Effector memory CD8-positive, alpha-beta T cell (primary cell): Measurements from ENCODE around the gene ZSWIM2.
"Not testable (repeated sequence)": the region's sequence is repeated elsewhere in the genome, so short reads cannot be mapped to it uniquely, and the experiment has no call there.

Experiments
- ATAC-seq: fragments of 150-1000 bp; cut with Tn5 transposase; replicated peaks from 2 replicates; pipeline ENCODE4 v1.10.0; 2021; ENCODE audit warnings: mild to moderate bottlenecking, moderate library complexity
- DNase-seq, 3 experiments: peaks; one replicate each; pipeline ENCODE4 v3.0.0; 2021
- H3K27ac Mint-ChIP-seq, 2 donors: one replicate each; pipeline ENCODE4 v1.8.0; 2022; ENCODE audit warnings: mild to moderate bottlenecking in 2 of 2, mixed read lengths in 2 of 2, moderate library complexity in 2 of 2
- H3K27me3 Mint-ChIP-seq, 2 donors: one replicate each; pipeline ENCODE4 v1.8.0; 2022; ENCODE audit warnings: mixed read lengths in 2 of 2
- H3K36me3 Mint-ChIP-seq: one replicate; pipeline ENCODE4 v1.8.0; 2022; ENCODE audit warnings: mild to moderate bottlenecking, moderate library complexity, mixed read lengths; ENCODE audit not compliant: insufficient read depth
- H3K4me1 Mint-ChIP-seq, 2 donors: one replicate each; pipeline ENCODE4 v1.8.0; 2022; ENCODE audit warnings: low read depth in 2 of 2, mixed read lengths in 2 of 2
- H3K4me3 Mint-ChIP-seq, 2 donors: one replicate each; pipeline ENCODE4 v1.8.0; 2022; ENCODE audit warnings: mild to moderate bottlenecking in 2 of 2, mixed read lengths in 2 of 2, moderate library complexity in 2 of 2
- H3K9me3 Mint-ChIP-seq, 2 donors: one replicate each; pipeline ENCODE4 v1.8.0; 2022; ENCODE audit warnings: mixed read lengths in 2 of 2
- total RNA-seq, 9 experiments: gene quantifications; one replicate each; lab custom pipeline; 2026; lab: John Stamatoyannopoulos, UW

Gene ZSWIM2
- 0 to 0.06 (median 0) reads per million in 9 experiments for total RNA-seq

- ATAC-seq (peak; percentile 21), DNase-seq (no peak)
- no peaks in the 10 kb centered on the region for H3K9me3 Mint-ChIP-seq
- H3K4me3 Mint-ChIP-seq = peak within 1 kb of the TSS; percentile 20 to 28
- H3K36me3 Mint-ChIP-seq = no peaks in the 10 kb centered on the region
- peaks cover 0 to 11% of the 10 kb centered on the region in 2 donors for H3K27me3 Mint-ChIP-seq
- H3K27ac Mint-ChIP-seq = no peak within 1 kb of the TSS
- peaks cover 0 to 2% of the 10 kb centered on the region in 2 donors for H3K4me1 Mint-ChIP-seq
Observed at GRCh38 chr2:186848873-186849578, at the start of gene ZSWIM2. TSS of gene ZSWIM2 (minus strand) at chr2:186849170. CDS start at chr2:186849130, 40 bp downstream.

- H3K4me3 Mint-ChIP-seq, H3K27me3 Mint-ChIP-seq, DNase-seq, H3K27ac Mint-ChIP-seq, H3K36me3 Mint-ChIP-seq, H3K4me1 Mint-ChIP-seq, ATAC-seq: not testable (repeated sequence)
- peaks cover 4 to 17% of the 10 kb centered on the region in 2 donors for H3K9me3 Mint-ChIP-seq
Observed at GRCh38 chr2:186896220-186896619, 47.2 kb upstream of the ZSWIM2 start.

GRCh38 chr2:186895451-186895850 lies 46.5 kb upstream of the ZSWIM2 start:
- H3K27me3 Mint-ChIP-seq = no peaks in the 10 kb centered on the region
- no peak for ATAC-seq
- no peak overlapping the region for H3K27ac Mint-ChIP-seq
- no peak overlapping the region for H3K4me3 Mint-ChIP-seq
- peaks cover 4 to 17% of the 10 kb centered on the region in 2 donors for H3K9me3 Mint-ChIP-seq
- H3K4me1 Mint-ChIP-seq = no peaks in the 10 kb centered on the region
- no peak for DNase-seq
- H3K36me3 Mint-ChIP-seq = no peaks in the 10 kb centered on the region

GRCh38 chr2:186894478-186894877 lies 45.5 kb upstream of the ZSWIM2 start:
- H3K27ac Mint-ChIP-seq = no peak overlapping the region
- H3K4me1 Mint-ChIP-seq = no peaks in the 10 kb centered on the region
- H3K36me3 Mint-ChIP-seq = no peaks in the 10 kb centered on the region
- H3K4me3 Mint-ChIP-seq = no peak overlapping the region
- peaks cover 4 to 11% of the 10 kb centered on the region in 2 donors for H3K9me3 Mint-ChIP-seq
- DNase-seq = no peak
- no peaks in the 10 kb centered on the region for H3K27me3 Mint-ChIP-seq
- no peak for ATAC-seq

GRCh38 chr2:186892821-186893220 lies 43.9 kb upstream of the ZSWIM2 start:
- H3K4me3 Mint-ChIP-seq = no peak overlapping the region

GRCh38 chr2:186891185-186891621 lies 42.2 kb upstream of the ZSWIM2 start:
- DNase-seq (no peak), ATAC-seq (no peak)
- no peaks in the 10 kb centered on the region for H3K27me3 Mint-ChIP-seq

More at GRCh38 chr2:186892821-186893220, 43.9 kb upstream of the ZSWIM2 start:
- Mint-ChIP-seq H3K27me3 (no peaks in the 10 kb centered on the region), H3K9me3 (peaks cover 4 to 10% of the 10 kb centered on the region in 2 donors), H3K27ac (no peak overlapping the region), H3K36me3 (no peaks in the 10 kb centered on the region), H3K4me1 (no peaks in the 10 kb centered on the region)
- DNase-seq (no peak), ATAC-seq (no peak)

GRCh38 chr2:186889101-186889879 lies 40.3 kb upstream of the ZSWIM2 start:
- no peak overlapping the region for H3K27ac Mint-ChIP-seq
- H3K9me3 Mint-ChIP-seq = peaks cover 4 to 10% of the 10 kb centered on the region in 2 donors
- no peak for ATAC-seq
- no peak overlapping the region for H3K4me3 Mint-ChIP-seq
- DNase-seq = no peak
- no peaks in the 10 kb centered on the region for H3K27me3 Mint-ChIP-seq
- H3K4me1 Mint-ChIP-seq = no peaks in the 10 kb centered on the region
- H3K36me3 Mint-ChIP-seq = no peaks in the 10 kb centered on the region

More at GRCh38 chr2:186891185-186891621, 42.2 kb upstream of the ZSWIM2 start:
- Mint-ChIP-seq H3K36me3 (no peaks in the 10 kb centered on the region), H3K9me3 (peaks cover 4 to 10% of the 10 kb centered on the region in 2 donors), H3K27ac (no peak overlapping the region), H3K4me1 (no peaks in the 10 kb centered on the region), H3K4me3 (no peak overlapping the region)

- no peak overlapping the region for H3K4me3 Mint-ChIP-seq
- H3K4me1 Mint-ChIP-seq = no peaks in the 10 kb centered on the region
- peaks cover 0 to under 1% of the 10 kb centered on the region in 2 donors for H3K9me3 Mint-ChIP-seq
- H3K27me3 Mint-ChIP-seq = no peaks in the 10 kb centered on the region
- H3K36me3 Mint-ChIP-seq = no peaks in the 10 kb centered on the region
- DNase-seq = no peak
- H3K27ac Mint-ChIP-seq = no peak overlapping the region
- ATAC-seq = no peak
Observed at GRCh38 chr2:186887107-186888090, 38.4 kb upstream of the ZSWIM2 start.

- Mint-ChIP-seq H3K27me3 (no peaks in the 10 kb centered on the region), H3K4me1 (no peaks in the 10 kb centered on the region), H3K27ac (no peak overlapping the region), H3K36me3 (no peaks in the 10 kb centered on the region), H3K9me3 (peaks cover 0 to 2% of the 10 kb centered on the region in 2 donors), H3K4me3 (no peak overlapping the region)
- DNase-seq (no peak), ATAC-seq (no peak)
Observed at GRCh38 chr2:186884587-186884986, 35.6 kb upstream of the ZSWIM2 start.

- no peaks in the 10 kb centered on the region for H3K4me1 Mint-ChIP-seq
- no peak overlapping the region for H3K27ac Mint-ChIP-seq
- ATAC-seq = no peak
- no peaks in the 10 kb centered on the region for H3K27me3 Mint-ChIP-seq
- H3K36me3 Mint-ChIP-seq = no peaks in the 10 kb centered on the region
- H3K9me3 Mint-ChIP-seq = peaks cover 0 to 2% of the 10 kb centered on the region in 2 donors
- DNase-seq = no peak
- no peak overlapping the region for H3K4me3 Mint-ChIP-seq
Observed at GRCh38 chr2:186883666-186884065, 34.7 kb upstream of the ZSWIM2 start.

GRCh38 chr2:186882511-186883071 lies 33.6 kb upstream of the ZSWIM2 start:
- Mint-ChIP-seq H3K9me3 (peaks cover 0 to 2% of the 10 kb centered on the region in 2 donors), H3K36me3 (no peaks in the 10 kb centered on the region), H3K27ac (no peak overlapping the region), H3K4me1 (no peaks in the 10 kb centered on the region), H3K27me3 (no peaks in the 10 kb centered on the region), H3K4me3 (no peak overlapping the region)
- ATAC-seq (no peak), DNase-seq (no peak)

GRCh38 chr2:186881660-186882059 lies 32.7 kb upstream of the ZSWIM2 start:
- Mint-ChIP-seq H3K9me3 (peaks cover 2% of the 10 kb centered on the region in 2 donors), H3K27me3 (no peaks in the 10 kb centered on the region), H3K4me3 (no peak overlapping the region), H3K27ac (no peak overlapping the region), H3K4me1 (no peaks in the 10 kb centered on the region), H3K36me3 (no peaks in the 10 kb centered on the region)
- DNase-seq (no peak), ATAC-seq (no peak)

GRCh38 chr2:186879312-186879711 lies 30.3 kb upstream of the ZSWIM2 start:
- ATAC-seq (no peak), DNase-seq (no peak)
- H3K36me3 Mint-ChIP-seq = no peaks in the 10 kb centered on the region
- H3K4me1 Mint-ChIP-seq = no peaks in the 10 kb centered on the region
- peaks cover 2 to 8% of the 10 kb centered on the region in 2 donors for H3K9me3 Mint-ChIP-seq
- H3K27ac Mint-ChIP-seq = no peak overlapping the region
- H3K4me3 Mint-ChIP-seq = no peak overlapping the region
- no peaks in the 10 kb centered on the region for H3K27me3 Mint-ChIP-seq
